C4-2B (cell line): ENCODE results near the gene DOLPP1.

Experiments used
- ZFX ChIP-seq: fragments of 450-650 bp; IDR thresholded peaks from 2 replicates; pipeline ENCODE4 v1.6.1; 2017
- TF ChIP-seq, protein P1 (sequence below): fragments of 450-650 bp; conservative IDR thresholded peaks from 2 replicates; pipeline ENCODE4 v1.5.1; 2017; ENCODE audit warnings: mild to moderate bottlenecking

DNA sequence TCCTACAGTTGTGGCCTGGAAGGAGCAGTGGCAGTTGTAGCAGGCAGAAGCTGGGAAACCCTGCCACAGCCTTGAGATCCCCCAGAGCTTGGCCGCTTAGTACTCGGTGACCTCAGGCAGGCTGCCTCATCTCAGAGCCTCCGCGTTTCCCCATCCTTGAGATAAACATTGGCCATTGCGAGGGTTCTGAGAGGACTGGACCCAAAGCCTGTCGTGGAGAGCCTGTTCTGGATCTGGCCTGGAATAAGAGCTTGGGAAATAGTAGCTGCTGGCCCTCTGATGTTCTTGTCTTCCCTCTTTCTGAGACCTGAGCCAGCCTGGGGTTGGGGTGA is 43.2 kb upstream of the DOLPP1 start:
- TF ChIP-seq, protein P1, sequence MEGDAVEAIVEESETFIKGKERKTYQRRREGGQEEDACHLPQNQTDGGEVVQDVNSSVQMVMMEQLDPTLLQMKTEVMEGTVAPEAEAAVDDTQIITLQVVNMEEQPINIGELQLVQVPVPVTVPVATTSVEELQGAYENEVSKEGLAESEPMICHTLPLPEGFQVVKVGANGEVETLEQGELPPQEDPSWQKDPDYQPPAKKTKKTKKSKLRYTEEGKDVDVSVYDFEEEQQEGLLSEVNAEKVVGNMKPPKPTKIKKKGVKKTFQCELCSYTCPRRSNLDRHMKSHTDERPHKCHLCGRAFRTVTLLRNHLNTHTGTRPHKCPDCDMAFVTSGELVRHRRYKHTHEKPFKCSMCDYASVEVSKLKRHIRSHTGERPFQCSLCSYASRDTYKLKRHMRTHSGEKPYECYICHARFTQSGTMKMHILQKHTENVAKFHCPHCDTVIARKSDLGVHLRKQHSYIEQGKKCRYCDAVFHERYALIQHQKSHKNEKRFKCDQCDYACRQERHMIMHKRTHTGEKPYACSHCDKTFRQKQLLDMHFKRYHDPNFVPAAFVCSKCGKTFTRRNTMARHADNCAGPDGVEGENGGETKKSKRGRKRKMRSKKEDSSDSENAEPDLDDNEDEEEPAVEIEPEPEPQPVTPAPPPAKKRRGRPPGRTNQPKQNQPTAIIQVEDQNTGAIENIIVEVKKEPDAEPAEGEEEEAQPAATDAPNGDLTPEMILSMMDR, result no peak
- TF ChIP-seq ZFX, result no peak
